A673 (cell line): ENCODE data around the gene LTB4R. TPM values are rescaled to one million over a fixed set of nuclear protein-coding genes. Genes with fewer than 3 reads are reported as not detected.

Experiments
- BruUV-seq: library from RNA; stranded (reverse); fragments of 400-500 nt; replicated peaks from 2 replicates; lab custom pipeline; 2021; lab: Mats Ljungman, UMichigan
- CTCF ChIA-PET: fragments of 300-600 bp; sonication (Branson Sonifier 250); formaldehyde crosslinking; loops from one replicate; lab custom pipeline; 2022; ENCODE audit warnings: antibody characterized with exemption; lab: Charles Lee
- POLR2A ChIA-PET: fragments of 300-600 bp; sonication (Branson Sonifier 250); formaldehyde crosslinking; loops from one replicate; lab custom pipeline; 2022; ENCODE audit warnings: antibody characterized with exemption; ENCODE audit not compliant: low non-redundant PET; lab: Charles Lee
- DNase-seq: peaks from one replicate; pipeline ENCODE4 v3.0.0-alpha.2; 2015; ENCODE audit warnings: low spot score
- H3K27ac ChIP-seq: fragments of 200-600 bp; sonication (generic); 2 replicates; pipeline ENCODE4 v1.5.1; 2016; ENCODE audit warnings: mixed run types, low read depth, mild to moderate bottlenecking, mixed read lengths, antibody characterized with exemption, low read length; ENCODE audit not compliant: poor library complexity, severe bottlenecking
- H3K27me3 ChIP-seq: fragments of 200-600 bp; sonication (generic); replicated peaks from 2 replicates; pipeline ENCODE4 v1.6.1; 2017; ENCODE audit warnings: mixed run types, low read depth, mild to moderate bottlenecking, mixed read lengths, antibody characterized with exemption, low read length; ENCODE audit not compliant: insufficient read depth, poor library complexity
- H3K36me3 ChIP-seq: fragments of 200-600 bp; sonication (generic); 2 replicates; pipeline ENCODE4 v1.6.1; 2016; ENCODE audit warnings: mixed run types, mild to moderate bottlenecking, mixed read lengths, antibody characterized with exemption, low read length; ENCODE audit not compliant: insufficient read depth, poor library complexity, severe bottlenecking
- H3K4me1 ChIP-seq: fragments of 200-600 bp; sonication (generic); 2 replicates; pipeline ENCODE4 v1.6.1; 2017; ENCODE audit warnings: mixed run types, mild to moderate bottlenecking, mixed read lengths, antibody characterized with exemption, low read length; ENCODE audit not compliant: insufficient read depth, poor library complexity, severe bottlenecking
- H3K4me3 ChIP-seq: fragments of 200-600 bp; sonication (generic); 2 replicates; pipeline ENCODE4 v1.5.1; 2016; ENCODE audit warnings: low read depth, mixed run types, mild to moderate bottlenecking, mixed read lengths, low read length; ENCODE audit not compliant: poor library complexity, severe bottlenecking
- H3K9me3 ChIP-seq: fragments of 200-600 bp; sonication (generic); 2 replicates; pipeline ENCODE4 v1.6.1; 2016; ENCODE audit warnings: mixed run types, low read depth, mild to moderate bottlenecking, mixed read lengths, antibody characterized with exemption, low read length; ENCODE audit not compliant: poor library complexity, severe bottlenecking
- CTCF ChIP-seq: fragments of 300-800, 200-600 bp; sonication (generic); conservative IDR thresholded peaks from 2 replicates; pipeline ENCODE4 v1.5.1; 2017; ENCODE audit warnings: low read depth, mild to moderate bottlenecking, antibody characterized with exemption, low read length, moderate library complexity, mixed read lengths
- EZH2 ChIP-seq: fragments of 200-600 bp; sonication (generic); IDR thresholded peaks from 2 replicates; pipeline ENCODE4 v1.6.1; 2017; ENCODE audit warnings: borderline replicate concordance, low read depth, mild to moderate bottlenecking, mixed read lengths, antibody characterized with exemption, low read length; ENCODE audit not compliant: poor library complexity, severe bottlenecking
- intact Hi-C: fragments of 100-400 bp; cut with micrococcal nuclease; formaldehyde crosslinking; loops from one replicate; pipeline ENCODE4 v1.10.0; 2022; ENCODE audit not compliant: unreplicated experiment
- total RNA-seq: library from RNA; stranded (reverse); gene quantifications from 2 replicates; pipeline ENCODE4 v1.2.3, GENCODE V29; 2021

The LTB4R gene
- total RNA-seq, 1 experiment from 2014 or later, result 6.6 TPM

GRCh38 chr14:24356208-24356607, 44.9 kb downstream of the LTB4R start:
- no peak overlapping the region for H3K4me3 ChIP-seq
- POLR2A ChIA-PET, result no interaction called here
- H3K9me3 ChIP-seq, result no peaks in the 10 kb centered on the region
- no TSS peak for BruUV-seq
- no peak for DNase-seq
- H3K27me3 ChIP-seq, result no peaks in the 10 kb centered on the region
- no peaks in the 10 kb centered on the region for H3K36me3 ChIP-seq
- CTCF ChIA-PET, result no interaction called here
- TF ChIP-seq EZH2, result no peak
- TF ChIP-seq CTCF, result no peak
- H3K27ac ChIP-seq, result no peak overlapping the region
- intact Hi-C loops, result no loop called here
- H3K4me1 ChIP-seq, result peaks cover 7% of the 10 kb centered on the region

DNA sequence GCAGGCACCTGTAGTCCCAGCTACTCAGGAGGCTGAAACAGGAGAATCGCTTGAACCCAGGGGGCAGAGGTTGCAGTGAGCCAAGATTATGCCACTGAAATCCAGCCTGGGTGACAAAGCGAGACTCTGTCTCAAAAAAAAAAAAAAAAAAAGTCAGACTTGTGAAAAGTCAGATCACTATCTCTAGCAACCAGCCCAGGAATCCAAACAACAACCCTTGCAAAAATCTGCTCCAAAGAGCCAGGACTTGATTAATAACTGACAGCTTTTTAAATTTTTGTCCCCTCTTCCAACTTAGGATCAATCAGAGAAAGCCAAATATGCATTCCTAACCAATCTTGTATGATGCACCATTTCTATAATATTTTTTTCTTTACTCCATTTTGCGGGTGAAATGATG, 49.0 kb downstream of the LTB4R start:
- BruUV-seq, result no TSS peak
- no peak for TF ChIP-seq CTCF
- no peak for TF ChIP-seq EZH2
- Histone ChIP-seq H3K9me3 (no peaks in the 10 kb centered on the region), H3K4me3 (no peak overlapping the region), H3K36me3 (no peaks in the 10 kb centered on the region), H3K4me1 (no peaks in the 10 kb centered on the region), H3K27me3 (no peaks in the 10 kb centered on the region), H3K27ac (no peak overlapping the region)
- DNase-seq, result no peak
- ChIA-PET CTCF (no interaction called here), POLR2A (no interaction called here)
- intact Hi-C loops, result no loop called here

GRCh38 chr14:24361326-24361725, 50.0 kb downstream of the LTB4R start:
- Histone ChIP-seq H3K4me3 (no peak overlapping the region), H3K36me3 (no peaks in the 10 kb centered on the region), H3K27me3 (no peaks in the 10 kb centered on the region), H3K4me1 (peaks cover 9% of the 10 kb centered on the region), H3K27ac (no peak overlapping the region), H3K9me3 (no peaks in the 10 kb centered on the region)
- BruUV-seq, result no TSS peak
- intact Hi-C loops, result no loop called here
- POLR2A ChIA-PET, result interaction anchor here (0.5 kb wide), 1 partner anchor 1697 kb away, joined by 3 read pairs; no protein-coding TSS in a partner anchor
- TF ChIP-seq EZH2 (no peak), CTCF (no peak)
- DNase-seq, result no peak
- CTCF ChIA-PET, result no interaction called here
